ENCODE measurements around the gene GYS2.

- TF ChIP-seq CTCF (IDR thresholded peaks at IDR 0.05) (no peak), POLR2A (IDR thresholded peaks at IDR 0.05) (no peak)
These were observed 10.8 kb upstream of the GYS2 start for GRCh38 chr12:21615431-21615830.

All from tibial nerve (tissue), 3 donors.